NCI-H1930 (cell line): Measurements from ENCODE around the gene KRTAP4-2.
"Not testable (repeated sequence)": the region's sequence is repeated elsewhere in the genome, so short reads cannot be mapped to it uniquely, and the experiment has no call there.

Experiments
- DNase-seq, 2 experiments: peaks; one replicate each; lab custom pipeline; 2025; lab: John Stamatoyannopoulos, UW

KRTAP4-2 gene

GRCh38 chr17:41177727-41178271 lies at the start of gene KRTAP4-2:
KRTAP4-2 (minus strand) TSS chr17:41178221; CDS start chr17:41178164, 57 bp downstream.
- DNase-seq: no peak

GRCh38 chr17:41226598-41227095 lies 48.6 kb upstream of the KRTAP4-2 start, which contains the start of gene KRTAP9-2:
KRTAP9-2 (plus strand) TSS chr17:41226648; CDS start chr17:41226655, 7 bp downstream.
- DNase-seq: not testable (repeated sequence)

- no peak for DNase-seq
Measured at GRCh38 chr17:41226051-41226450, 48.0 kb upstream of the KRTAP4-2 start.

- no peak for DNase-seq
Measured at GRCh38 chr17:41223821-41224220, 45.8 kb upstream of the KRTAP4-2 start.

- DNase-seq: no peak
Measured at GRCh38 chr17:41215681-41216080, 37.7 kb upstream of the KRTAP4-2 start.

- DNase-seq: no peak
Measured at GRCh38 chr17:41212524-41213169, 34.6 kb upstream of the KRTAP4-2 start.

GRCh38 chr17:41211845-41212466 lies 33.9 kb upstream of the KRTAP4-2 start:
- DNase-seq: peak in 1 of 2 experiments; percentile 3

- DNase-seq: no peak
Measured at GRCh38 chr17:41199421-41200078, 21.5 kb upstream of the KRTAP4-2 start.

- DNase-seq: no peak
Measured at GRCh38 chr17:41196068-41196467, 18.0 kb upstream of the KRTAP4-2 start.

- DNase-seq: no peak
Measured at GRCh38 chr17:41190328-41190727, 12.3 kb upstream of the KRTAP4-2 start.

- DNase-seq: not testable (repeated sequence)
Measured at GRCh38 chr17:41189837-41190318, 11.9 kb upstream of the KRTAP4-2 start, which contains the start of gene KRTAP9-1. KRTAP9-1 (plus strand) TSS chr17:41189887; CDS start chr17:41189887, 0 bp downstream.

GRCh38 chr17:41186872-41187271 lies 8.9 kb upstream of the KRTAP4-2 start:
- no peak for DNase-seq

- DNase-seq: no peak
Measured at GRCh38 chr17:41185001-41185400, 7.0 kb upstream of the KRTAP4-2 start.

- DNase-seq: no peak
Measured at GRCh38 chr17:41184480-41184961, 6.5 kb upstream of the KRTAP4-2 start, which contains the start of gene KRTAP4-1. KRTAP4-1 (minus strand) TSS chr17:41184911; CDS start chr17:41184854, 57 bp downstream.

GRCh38 chr17:41178843-41179616 lies 1.0 kb upstream of the KRTAP4-2 start:
- DNase-seq: no peak

GRCh38 chr17:41178341-41178740 lies 320 bp upstream of the KRTAP4-2 start:
- DNase-seq: no peak

GRCh38 chr17:41176744-41177387 lies 1.2 kb downstream of the KRTAP4-2 start:
- DNase-seq: no peak

GRCh38 chr17:41171886-41172285 lies 6.1 kb downstream of the KRTAP4-2 start:
- DNase-seq: no peak

- no peak for DNase-seq
Measured at GRCh38 chr17:41168121-41168520, 9.9 kb downstream of the KRTAP4-2 start, which contains the start of gene KRTAP4-3. KRTAP4-3 (minus strand) TSS chr17:41168221; CDS start chr17:41168172, 49 bp downstream.

GRCh38 chr17:41167561-41167960 lies 10.5 kb downstream of the KRTAP4-2 start:
- peak in 1 of 2 experiments; percentile 4 for DNase-seq
